ELR (cell line): ENCODE results near the gene SHROOM2.
A peak's percentile ranks its signal among the peaks of the same experiment; 100 is the strongest.

Source experiments
- DNase-seq: peaks from one replicate; pipeline ENCODE4 v3.0.0-alpha.2; 2015; ENCODE audit warnings: low read depth

Gene SHROOM2

DNA sequence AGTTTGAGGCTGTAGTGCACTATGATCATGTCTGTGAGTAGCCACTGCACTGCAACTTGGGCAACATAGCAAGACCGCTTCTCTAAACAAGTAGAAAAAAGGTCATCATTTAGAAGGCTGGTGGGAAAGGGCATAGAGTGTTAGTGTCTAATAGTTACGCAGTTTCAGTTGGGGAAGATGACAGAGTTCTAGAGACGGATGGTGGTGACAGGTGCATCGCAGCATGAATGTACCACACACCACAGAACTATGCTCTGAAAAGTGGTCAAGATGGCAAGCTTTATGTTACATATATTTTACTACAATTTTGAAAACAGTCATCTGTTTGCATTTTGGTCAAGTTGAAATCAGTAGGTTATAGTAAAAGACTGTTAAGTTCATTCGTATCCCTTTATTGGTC lies 157.2 kb downstream of the SHROOM2 start:
- no peak for DNase-seq

DNA sequence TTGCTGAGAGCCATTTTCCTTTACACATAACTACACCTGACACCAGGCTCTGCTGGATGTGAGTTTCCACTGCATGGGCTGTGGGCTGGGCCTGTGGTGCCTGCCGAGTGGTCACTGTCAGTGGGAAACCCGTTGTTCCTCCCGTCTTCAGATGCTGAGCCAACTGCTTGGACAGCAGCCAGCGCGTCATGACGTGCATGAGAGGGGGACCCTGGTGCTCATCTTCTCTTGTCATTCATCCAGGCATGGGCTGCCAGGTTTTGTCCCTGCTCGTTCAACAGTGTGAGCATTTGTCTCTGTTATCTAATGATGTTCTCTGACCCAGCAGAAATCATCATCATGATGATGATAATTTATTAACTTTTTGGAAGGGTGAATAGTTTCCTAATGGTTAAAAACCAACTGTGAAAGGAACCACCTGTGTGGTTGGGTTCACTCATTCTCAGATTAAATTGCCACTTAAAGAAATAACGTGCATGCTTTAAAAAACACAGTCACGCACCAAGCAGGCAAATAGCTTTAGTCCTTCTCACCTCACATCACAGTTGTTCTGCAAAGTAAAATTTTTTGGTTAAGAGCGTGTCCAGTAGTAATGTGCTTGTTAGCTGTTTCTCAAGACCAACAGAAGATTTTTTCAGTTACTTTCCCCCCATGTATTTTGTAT lies 161.0 kb downstream of the SHROOM2 start:
- no peak for DNase-seq

DNA sequence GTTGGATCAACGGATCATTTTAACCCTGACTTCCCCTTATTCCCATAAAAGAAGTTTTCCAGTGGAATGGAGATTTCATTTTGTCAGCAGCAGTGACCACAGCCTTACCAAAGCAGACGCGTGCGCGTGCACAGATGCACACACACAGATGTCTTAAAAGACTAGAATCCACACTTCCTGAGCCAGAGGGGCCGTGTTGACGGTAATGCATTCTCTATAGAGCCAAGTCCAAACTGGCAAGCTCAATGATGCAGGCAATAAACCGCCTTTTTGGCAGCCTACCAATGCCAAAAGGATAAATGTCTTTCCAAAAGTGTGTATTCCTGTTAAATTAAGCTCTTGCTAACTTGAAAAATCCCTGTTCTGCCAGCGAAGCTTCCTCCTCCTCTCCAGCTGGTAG lies 162.2 kb downstream of the SHROOM2 start:
- no peak for DNase-seq

- DNase-seq: no peak
Observed at GRCh38 chrX:9952300-9952699, 166.1 kb downstream of the SHROOM2 start.

DNA sequence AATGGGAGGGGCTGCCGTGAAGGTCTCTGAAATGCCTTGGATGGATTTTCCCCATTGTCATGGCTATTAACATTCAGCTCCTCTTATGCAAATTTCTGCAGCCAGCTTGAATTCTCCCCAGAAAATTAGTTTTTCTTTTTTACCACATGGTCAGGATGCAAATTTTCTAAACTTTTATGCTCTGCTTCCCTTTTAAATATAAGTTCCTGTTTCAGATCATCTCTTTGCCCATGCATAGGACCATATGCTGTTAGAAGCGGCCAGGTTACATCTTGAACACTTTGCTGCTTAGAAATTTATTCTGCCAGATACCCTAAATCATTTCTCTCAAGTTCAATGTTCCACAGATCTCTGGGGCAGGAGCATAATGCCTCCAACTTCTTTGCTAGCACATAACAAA lies 167.2 kb downstream of the SHROOM2 start:
- no peak for DNase-seq

GRCh38 chrX:9955506-9955905 lies 169.3 kb downstream of the SHROOM2 start:
- no peak for DNase-seq

- no peak for DNase-seq
Observed at GRCh38 chrX:9957743-9958142, 171.5 kb downstream of the SHROOM2 start.

DNA sequence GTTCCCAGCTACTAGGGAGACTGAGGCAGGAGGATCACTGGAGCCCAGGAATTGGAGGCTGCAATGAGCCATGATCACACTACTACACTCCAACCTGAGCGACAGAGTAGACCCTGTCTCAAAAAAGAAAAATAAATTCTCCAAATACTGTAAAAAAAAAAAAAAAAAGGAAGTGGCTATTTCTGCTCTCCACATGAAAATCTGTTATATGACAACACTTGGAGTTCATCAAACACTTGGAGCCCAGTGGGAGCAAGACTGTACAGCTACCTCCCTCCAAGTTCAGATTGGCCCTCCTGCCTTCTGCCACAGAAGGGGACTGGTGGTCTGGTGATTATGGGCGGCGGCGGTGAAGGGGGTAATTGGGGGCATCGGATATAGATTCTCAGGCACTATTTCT lies 172.0 kb downstream of the SHROOM2 start:
- DNase-seq: no peak

DNA sequence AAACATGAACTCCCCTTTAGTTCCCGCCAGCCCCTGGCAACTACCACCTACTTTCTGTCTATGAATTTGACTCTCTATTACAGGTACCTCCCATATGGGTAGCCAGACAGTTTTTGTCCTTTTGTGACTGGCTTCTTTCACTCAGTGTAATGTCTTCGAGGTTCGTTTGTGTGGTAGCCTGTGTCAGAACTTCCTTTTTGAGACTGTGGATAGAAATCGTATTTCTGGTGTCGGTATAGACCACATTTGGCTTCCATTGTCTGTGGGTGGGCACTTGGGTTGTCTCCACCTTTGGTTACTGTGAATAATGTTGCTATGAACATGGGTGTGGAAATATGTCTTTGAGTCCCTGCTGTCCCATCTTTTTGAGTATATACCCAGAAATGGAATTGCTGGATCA lies 175.5 kb downstream of the SHROOM2 start:
- DNase-seq: no peak

GRCh38 chrX:9966775-9967408 lies 180.7 kb downstream of the SHROOM2 start, which contains the start of gene CLDN34:
TSS of gene CLDN34 (plus strand) at chrX:9967358. CDS start at chrX:9967358, 0 bp downstream.
- no peak for DNase-seq

DNA sequence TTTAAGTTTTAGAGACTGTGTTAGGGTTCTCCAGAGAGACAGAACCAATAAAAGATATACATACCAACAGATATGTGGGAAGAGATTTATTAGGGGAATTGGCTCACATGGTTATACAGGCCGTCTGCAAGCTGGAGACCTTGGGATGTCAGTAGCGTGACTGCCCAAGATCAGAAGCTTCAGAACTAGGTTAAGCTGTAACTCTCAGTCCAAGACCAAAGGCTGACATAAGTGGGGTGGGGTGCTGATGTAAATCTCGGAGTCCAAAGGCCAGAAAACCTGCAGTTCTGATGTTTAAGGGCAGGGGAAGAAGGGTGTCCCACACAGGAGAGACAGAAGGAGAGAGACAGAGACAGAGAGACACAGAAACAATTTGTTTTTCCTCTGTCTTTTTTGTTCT lies 191.4 kb downstream of the SHROOM2 start:
- no peak for DNase-seq

- DNase-seq: no peak
Observed at GRCh38 chrX:9980401-9980800, 194.2 kb downstream of the SHROOM2 start.

GRCh38 chrX:9980927-9981326 lies 194.7 kb downstream of the SHROOM2 start:
- no peak for DNase-seq

- DNase-seq: no peak
Observed at GRCh38 chrX:9983441-9983840, 197.2 kb downstream of the SHROOM2 start.

DNA sequence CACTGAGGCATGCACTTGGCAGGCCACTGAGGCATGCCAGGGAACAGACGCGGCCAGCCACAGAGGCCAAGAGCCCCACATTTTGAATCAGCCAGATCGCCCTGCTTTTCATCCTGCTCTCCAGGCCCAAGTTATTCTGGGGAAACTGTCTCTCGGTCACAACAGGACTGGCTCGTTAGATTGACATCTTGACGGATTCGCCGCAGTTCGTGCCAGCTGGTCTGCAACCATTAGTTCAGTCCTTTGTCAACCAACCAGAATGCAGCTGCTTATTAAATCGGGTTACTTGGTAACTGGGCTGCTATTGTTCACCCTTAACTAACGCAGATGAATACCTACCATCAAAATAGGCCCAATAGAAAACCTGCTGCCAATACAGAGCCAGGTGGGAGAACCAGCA lies 197.6 kb downstream of the SHROOM2 start:
- no peak for DNase-seq

DNA sequence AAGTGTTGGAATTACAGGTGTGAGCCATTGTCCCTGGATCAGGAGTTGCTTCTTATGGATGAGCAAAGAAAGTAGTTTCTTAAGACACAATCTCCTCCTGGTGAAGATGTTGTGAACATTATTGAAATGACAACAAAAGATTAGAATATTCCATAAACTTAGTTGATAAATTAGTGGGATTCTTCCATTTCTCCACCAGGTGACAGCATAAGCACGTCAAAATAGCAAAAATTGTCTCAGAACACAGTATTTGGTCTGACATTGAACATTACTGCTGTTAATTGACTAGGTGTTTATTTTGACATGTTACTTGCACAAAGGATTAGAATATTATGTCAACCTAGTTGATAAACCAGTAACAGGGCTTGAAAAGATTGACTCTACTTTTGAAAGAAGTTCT lies 202.5 kb downstream of the SHROOM2 start:
- peak; percentile 39 for DNase-seq

DNA sequence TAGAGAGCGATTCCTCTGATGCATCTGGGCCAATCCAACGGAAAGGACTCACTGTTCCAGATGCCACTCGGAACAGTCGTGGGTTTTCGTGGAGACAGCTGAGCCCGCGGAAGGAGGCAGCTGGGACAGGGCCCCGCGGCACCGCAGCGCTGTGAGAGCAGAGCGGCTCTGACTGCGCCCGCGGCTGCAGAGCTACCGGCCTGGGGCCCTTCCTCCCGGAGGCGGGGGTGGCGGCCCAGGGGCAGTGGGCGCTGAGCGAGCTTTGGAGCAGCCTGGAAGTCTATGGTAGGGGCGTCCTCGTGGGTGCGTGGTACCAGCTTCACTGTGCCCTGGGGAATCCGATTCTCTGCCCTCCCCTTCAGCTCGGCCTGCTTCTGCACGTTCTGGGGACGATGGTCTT lies 205.8 kb downstream of the SHROOM2 start:
- DNase-seq: no peak

DNA sequence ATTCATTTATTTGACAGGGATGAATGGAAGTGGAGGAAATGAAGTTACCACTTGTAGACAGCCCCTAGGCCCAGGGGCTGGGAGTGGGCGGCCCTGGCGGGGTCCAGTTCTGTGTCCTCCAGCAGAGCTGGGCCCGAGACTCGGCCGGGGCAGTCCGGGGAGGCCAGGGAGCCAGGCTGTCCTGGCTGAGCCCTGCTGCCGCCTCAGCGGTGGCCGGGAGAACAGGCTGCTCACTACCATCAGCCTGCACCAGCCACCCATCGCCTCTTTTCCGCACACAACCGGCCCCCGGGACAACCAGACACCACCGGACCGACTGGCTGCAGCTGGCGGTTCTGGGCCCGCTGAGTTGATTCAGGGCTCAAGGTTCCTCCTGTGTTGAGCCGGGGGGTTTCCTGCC lies 206.5 kb downstream of the SHROOM2 start:
- no peak for DNase-seq

GRCh38 chrX:9995855-9996339 lies 209.7 kb downstream of the SHROOM2 start:
- peak; percentile 82 for DNase-seq

- no peak for DNase-seq
Observed at GRCh38 chrX:9997041-9997440, 210.8 kb downstream of the SHROOM2 start.

DNA sequence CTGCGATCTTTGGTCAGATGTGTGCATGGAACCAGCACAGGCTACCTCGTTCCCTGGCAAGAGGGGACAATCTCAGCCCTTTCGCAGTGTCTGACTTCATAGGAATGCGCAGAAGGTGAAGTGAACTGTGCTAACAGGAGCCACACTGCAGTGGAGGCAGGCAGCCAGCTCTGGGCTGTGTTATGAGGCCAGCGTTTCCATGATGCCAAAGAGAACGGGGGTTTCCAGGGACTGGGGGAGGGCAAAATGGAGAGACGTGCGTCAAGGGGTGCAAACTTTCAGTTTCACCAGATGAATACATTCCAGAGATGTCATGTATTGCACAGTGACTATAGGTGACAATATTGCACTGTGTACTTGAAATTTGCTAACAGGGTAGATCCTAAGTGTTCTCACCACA lies 211.3 kb downstream of the SHROOM2 start:
- DNase-seq: no peak
